Measurements from ENCODE around the gene SLC15A4.

Gene SLC15A4

DNA sequence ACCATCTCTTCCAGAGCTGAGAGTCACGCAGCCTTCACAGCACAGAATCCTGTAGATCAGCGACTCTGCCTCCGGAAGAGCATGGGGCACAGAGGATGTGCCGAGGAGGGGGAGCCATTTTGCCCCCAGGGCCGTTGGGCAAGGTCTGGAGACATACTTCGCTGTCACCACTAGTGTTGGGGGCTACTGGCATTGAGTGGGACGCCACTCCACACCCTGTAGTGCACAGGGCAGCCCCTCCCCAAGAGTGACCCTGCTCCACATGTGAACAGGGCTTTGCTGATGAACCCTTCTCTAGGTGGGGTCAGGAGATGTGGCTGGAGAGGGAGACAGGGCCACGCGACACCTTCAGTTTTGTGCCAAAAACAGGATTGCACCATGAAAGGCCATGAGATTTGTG, 35.6 kb upstream of the SLC15A4 start:
- TF ChIP-seq ZNF8 (CRISPR knock-in tag; IDR thresholded peaks at IDR 0.05) (no peak), ZNF565 (CRISPR knock-in tag; conservative IDR thresholded peaks at IDR 0.05; ENCODE audit: low read depth) (no peak), RARB (CRISPR knock-in tag; IDR thresholded peaks at IDR 0.05) (no peak), ARNTL (CRISPR knock-in tag; IDR thresholded peaks at IDR 0.05; ENCODE audit: borderline replicate concordance, low read depth) (no peak), SNAI2 (CRISPR knock-in tag; IDR thresholded peaks at IDR 0.05) (no peak), TOX (CRISPR knock-in tag; IDR thresholded peaks at IDR 0.05; ENCODE audit: borderline replicate concordance) (no peak), GLIS3 (CRISPR knock-in tag; IDR thresholded peaks at IDR 0.05) (no peak), ZC3H10 (CRISPR knock-in tag; IDR thresholded peaks at IDR 0.05) (no peak), ZFP30 (CRISPR knock-in tag; IDR thresholded peaks at IDR 0.05) (no peak), ISL1 (CRISPR knock-in tag; IDR thresholded peaks at IDR 0.05) (no peak), ZFP3 (CRISPR knock-in tag; IDR thresholded peaks at IDR 0.05) (no peak), OSR1 (CRISPR knock-in tag; IDR thresholded peaks at IDR 0.05) (no peak), ZNF70 (CRISPR knock-in tag; IDR thresholded peaks at IDR 0.05) (no peak), PPARA (CRISPR knock-in tag; IDR thresholded peaks at IDR 0.05; ENCODE audit: borderline replicate concordance) (no peak), BACH2 (CRISPR knock-in tag; IDR thresholded peaks at IDR 0.05; ENCODE audit: borderline replicate concordance) (no peak), TCF4 (CRISPR knock-in tag; IDR thresholded peaks at IDR 0.05; ENCODE audit: borderline replicate concordance) (no peak)
- TF ChIP-seq, protein P1, sequence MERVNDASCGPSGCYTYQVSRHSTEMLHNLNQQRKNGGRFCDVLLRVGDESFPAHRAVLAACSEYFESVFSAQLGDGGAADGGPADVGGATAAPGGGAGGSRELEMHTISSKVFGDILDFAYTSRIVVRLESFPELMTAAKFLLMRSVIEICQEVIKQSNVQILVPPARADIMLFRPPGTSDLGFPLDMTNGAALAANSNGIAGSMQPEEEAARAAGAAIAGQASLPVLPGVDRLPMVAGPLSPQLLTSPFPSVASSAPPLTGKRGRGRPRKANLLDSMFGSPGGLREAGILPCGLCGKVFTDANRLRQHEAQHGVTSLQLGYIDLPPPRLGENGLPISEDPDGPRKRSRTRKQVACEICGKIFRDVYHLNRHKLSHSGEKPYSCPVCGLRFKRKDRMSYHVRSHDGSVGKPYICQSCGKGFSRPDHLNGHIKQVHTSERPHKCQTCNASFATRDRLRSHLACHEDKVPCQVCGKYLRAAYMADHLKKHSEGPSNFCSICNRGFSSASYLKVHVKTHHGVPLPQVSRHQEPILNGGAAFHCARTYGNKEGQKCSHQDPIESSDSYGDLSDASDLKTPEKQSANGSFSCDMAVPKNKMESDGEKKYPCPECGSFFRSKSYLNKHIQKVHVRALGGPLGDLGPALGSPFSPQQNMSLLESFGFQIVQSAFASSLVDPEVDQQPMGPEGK (CRISPR knock-in tag; IDR thresholded peaks at IDR 0.05; ENCODE audit: borderline replicate concordance): no peak
- TF ChIP-seq, protein P2, sequence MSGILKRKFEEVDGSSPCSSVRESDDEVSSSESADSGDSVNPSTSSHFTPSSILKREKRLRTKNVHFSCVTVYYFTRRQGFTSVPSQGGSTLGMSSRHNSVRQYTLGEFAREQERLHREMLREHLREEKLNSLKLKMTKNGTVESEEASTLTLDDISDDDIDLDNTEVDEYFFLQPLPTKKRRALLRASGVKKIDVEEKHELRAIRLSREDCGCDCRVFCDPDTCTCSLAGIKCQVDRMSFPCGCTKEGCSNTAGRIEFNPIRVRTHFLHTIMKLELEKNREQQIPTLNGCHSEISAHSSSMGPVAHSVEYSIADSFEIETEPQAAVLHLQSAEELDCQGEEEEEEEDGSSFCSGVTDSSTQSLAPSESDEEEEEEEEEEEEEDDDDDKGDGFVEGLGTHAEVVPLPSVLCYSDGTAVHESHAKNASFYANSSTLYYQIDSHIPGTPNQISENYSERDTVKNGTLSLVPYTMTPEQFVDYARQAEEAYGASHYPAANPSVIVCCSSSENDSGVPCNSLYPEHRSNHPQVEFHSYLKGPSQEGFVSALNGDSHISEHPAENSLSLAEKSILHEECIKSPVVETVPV (CRISPR knock-in tag; IDR thresholded peaks at IDR 0.05): no peak
- TF ChIP-seq, protein P3, sequence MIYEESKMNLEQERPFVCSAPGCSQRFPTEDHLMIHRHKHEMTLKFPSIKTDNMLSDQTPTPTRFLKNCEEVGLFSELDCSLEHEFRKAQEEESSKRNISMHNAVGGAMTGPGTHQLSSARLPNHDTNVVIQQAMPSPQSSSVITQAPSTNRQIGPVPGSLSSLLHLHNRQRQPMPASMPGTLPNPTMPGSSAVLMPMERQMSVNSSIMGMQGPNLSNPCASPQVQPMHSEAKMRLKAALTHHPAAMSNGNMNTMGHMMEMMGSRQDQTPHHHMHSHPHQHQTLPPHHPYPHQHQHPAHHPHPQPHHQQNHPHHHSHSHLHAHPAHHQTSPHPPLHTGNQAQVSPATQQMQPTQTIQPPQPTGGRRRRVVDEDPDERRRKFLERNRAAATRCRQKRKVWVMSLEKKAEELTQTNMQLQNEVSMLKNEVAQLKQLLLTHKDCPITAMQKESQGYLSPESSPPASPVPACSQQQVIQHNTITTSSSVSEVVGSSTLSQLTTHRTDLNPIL (CRISPR knock-in tag; IDR thresholded peaks at IDR 0.05; ENCODE audit: low read depth): no peak
- no peak for ATAC-seq

DNA sequence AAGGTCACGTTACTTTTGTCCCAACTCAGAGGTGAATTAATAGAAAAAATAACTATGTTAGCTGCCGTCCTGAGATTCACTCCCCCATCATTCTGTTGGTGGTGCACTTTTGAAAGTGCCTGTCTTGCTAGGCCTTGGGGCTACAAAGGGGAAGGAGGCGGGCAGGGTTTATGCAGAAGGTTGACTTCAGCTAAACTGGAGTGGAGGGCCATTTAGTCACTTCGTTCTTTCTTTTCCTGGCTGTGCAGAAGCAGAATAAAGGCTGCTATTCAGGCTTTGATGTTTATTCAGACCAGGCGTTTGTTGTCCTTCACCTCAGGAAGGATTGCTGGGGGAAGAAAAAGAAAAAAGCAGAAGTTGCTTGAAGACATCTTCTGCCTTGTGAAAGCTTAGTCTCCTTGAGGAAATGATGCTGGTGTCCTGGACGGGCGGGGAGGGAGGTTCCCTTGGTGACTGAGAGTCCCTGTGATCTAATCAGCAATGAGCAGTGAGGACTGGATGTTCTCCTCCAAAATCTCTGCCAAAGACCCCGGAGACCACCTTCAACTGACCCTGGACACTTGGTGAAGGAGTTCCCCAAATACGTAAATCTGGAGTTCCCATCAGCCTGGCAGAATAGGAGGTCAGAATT, 33.5 kb upstream of the SLC15A4 start:
- ATAC-seq: no peak
- TF ChIP-seq TCF4 (CRISPR knock-in tag; IDR thresholded peaks at IDR 0.05; ENCODE audit: borderline replicate concordance) (no peak), PPARA (CRISPR knock-in tag; IDR thresholded peaks at IDR 0.05; ENCODE audit: borderline replicate concordance) (no peak), ARNTL (CRISPR knock-in tag; IDR thresholded peaks at IDR 0.05; ENCODE audit: borderline replicate concordance, low read depth) (no peak), SNAI2 (CRISPR knock-in tag; IDR thresholded peaks at IDR 0.05) (no peak), BACH2 (CRISPR knock-in tag; IDR thresholded peaks at IDR 0.05; ENCODE audit: borderline replicate concordance) (no peak), RARB (CRISPR knock-in tag; IDR thresholded peaks at IDR 0.05) (no peak), ZC3H10 (CRISPR knock-in tag; IDR thresholded peaks at IDR 0.05) (no peak), ZFP3 (CRISPR knock-in tag; IDR thresholded peaks at IDR 0.05) (no peak)
- TF ChIP-seq, protein P1 (CRISPR knock-in tag; IDR thresholded peaks at IDR 0.05; ENCODE audit: borderline replicate concordance): no peak
- TF ChIP-seq, protein P4, sequence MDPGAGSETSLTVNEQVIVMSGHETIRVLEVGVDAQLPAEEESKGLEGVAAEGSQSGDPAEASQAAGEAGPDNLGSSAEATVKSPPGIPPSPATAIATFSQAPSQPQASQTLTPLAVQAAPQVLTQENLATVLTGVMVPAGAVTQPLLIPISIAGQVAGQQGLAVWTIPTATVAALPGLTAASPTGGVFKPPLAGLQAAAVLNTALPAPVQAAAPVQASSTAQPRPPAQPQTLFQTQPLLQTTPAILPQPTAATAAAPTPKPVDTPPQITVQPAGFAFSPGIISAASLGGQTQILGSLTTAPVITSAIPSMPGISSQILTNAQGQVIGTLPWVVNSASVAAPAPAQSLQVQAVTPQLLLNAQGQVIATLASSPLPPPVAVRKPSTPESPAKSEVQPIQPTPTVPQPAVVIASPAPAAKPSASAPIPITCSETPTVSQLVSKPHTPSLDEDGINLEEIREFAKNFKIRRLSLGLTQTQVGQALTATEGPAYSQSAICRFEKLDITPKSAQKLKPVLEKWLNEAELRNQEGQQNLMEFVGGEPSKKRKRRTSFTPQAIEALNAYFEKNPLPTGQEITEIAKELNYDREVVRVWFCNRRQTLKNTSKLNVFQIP (CRISPR knock-in tag; IDR thresholded peaks at IDR 0.05; ENCODE audit: borderline replicate concordance, low read depth): no peak

DNA sequence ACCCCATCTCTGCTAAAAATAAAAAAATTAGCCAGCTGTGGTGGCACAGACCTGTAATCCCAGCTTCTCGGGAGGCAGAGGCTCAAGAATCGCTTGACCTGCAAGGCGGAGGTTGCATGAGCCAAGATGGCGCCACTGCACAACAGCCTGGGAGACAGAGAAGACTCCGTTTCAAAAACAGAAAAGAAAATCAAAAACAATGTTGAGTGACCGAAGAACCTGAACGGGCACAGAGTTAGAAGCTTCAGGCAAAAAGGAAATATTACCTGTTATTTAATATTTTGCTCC, 33.0 kb upstream of the SLC15A4 start:
- TF ChIP-seq TCF4 (CRISPR knock-in tag; IDR thresholded peaks at IDR 0.05; ENCODE audit: borderline replicate concordance) (no peak), PPARA (CRISPR knock-in tag; IDR thresholded peaks at IDR 0.05; ENCODE audit: borderline replicate concordance) (no peak), BACH2 (CRISPR knock-in tag; IDR thresholded peaks at IDR 0.05; ENCODE audit: borderline replicate concordance) (no peak), ZFP30 (CRISPR knock-in tag; IDR thresholded peaks at IDR 0.05) (no peak), SNAI2 (CRISPR knock-in tag; IDR thresholded peaks at IDR 0.05) (no peak), RARB (CRISPR knock-in tag; IDR thresholded peaks at IDR 0.05) (no peak), GLIS3 (CRISPR knock-in tag; IDR thresholded peaks at IDR 0.05) (no peak), ARNTL (CRISPR knock-in tag; IDR thresholded peaks at IDR 0.05; ENCODE audit: borderline replicate concordance, low read depth) (no peak), ZC3H10 (CRISPR knock-in tag; IDR thresholded peaks at IDR 0.05) (no peak), TOX (CRISPR knock-in tag; IDR thresholded peaks at IDR 0.05; ENCODE audit: borderline replicate concordance) (no peak), ISL1 (CRISPR knock-in tag; IDR thresholded peaks at IDR 0.05) (no peak), CSDC2 (CRISPR knock-in tag; IDR thresholded peaks at IDR 0.05) (no peak), ZNF8 (CRISPR knock-in tag; IDR thresholded peaks at IDR 0.05) (no peak)
- TF ChIP-seq, protein P3 (CRISPR knock-in tag; IDR thresholded peaks at IDR 0.05; ENCODE audit: low read depth): no peak
- TF ChIP-seq, protein P4 (CRISPR knock-in tag; IDR thresholded peaks at IDR 0.05; ENCODE audit: borderline replicate concordance, low read depth): no peak
- TF ChIP-seq, protein P2 (CRISPR knock-in tag; IDR thresholded peaks at IDR 0.05): no peak
- no peak for ATAC-seq

Data from SK-N-SH treated with all-trans-retinoic acid at 6 μM for 48 hours (cell line).